K562 (cell line): ENCODE data around the gene CD55. TPM values are rescaled to one million over a fixed set of nuclear protein-coding genes. Genes with fewer than 3 reads are reported as not detected.

Experiments
- ARID1B ChIP-seq: fragments of 450-650 bp; IDR thresholded peaks from 2 replicates; pipeline ENCODE4 v1.6.1; 2016; ENCODE audit warnings: antibody characterized with exemption, mild to moderate bottlenecking, inconsistent platforms
- CTBP1 ChIP-seq: fragments of 450-650 bp; IDR thresholded peaks from 2 replicates; pipeline ENCODE4 v1.6.1; 2016; ENCODE audit warnings: borderline replicate concordance
- ELF4 ChIP-seq: fragments of 450-650 bp; formaldehyde crosslinking; IDR thresholded peaks from 2 replicates; pipeline ENCODE4 v1.4.0; 2022; ENCODE audit warnings: missing genetic modification characterization
- FOXK2 ChIP-seq, 2 experiments: fragments of 450-650 bp; IDR thresholded peaks in 1 of 2; conservative IDR thresholded peaks in 1 of 2; 2 replicates each; pipeline ENCODE4 v1.6.1; 2016; ENCODE audit warnings: low read depth in 2 of 2, mild to moderate bottlenecking in 1 of 2
- MBD2 ChIP-seq: sonication (generic); IDR thresholded peaks from 2 replicates; pipeline ENCODE4 v1.6.1; 2016; ENCODE audit warnings: low read depth, borderline replicate concordance
- NCOA4 ChIP-seq: fragments of 450-650 bp; IDR thresholded peaks from 2 replicates; pipeline ENCODE4 v1.6.1; 2018; ENCODE audit warnings: mild to moderate bottlenecking; ENCODE audit not compliant: partially characterized antibody
- NFRKB ChIP-seq: fragments of 450-650 bp; IDR thresholded peaks from 2 replicates; pipeline ENCODE4 v1.6.1; 2016; ENCODE audit warnings: low read depth
- PBX2 ChIP-seq, 2 experiments: IDR thresholded peaks in 1 of 2; conservative IDR thresholded peaks in 1 of 2; 2 replicates each; pipeline ENCODE4 v1.6.1; 2016; ENCODE audit warnings: low read depth in 2 of 2, mild to moderate bottlenecking in 1 of 2, missing compliant biosample characterization in 1 of 2, missing genetic modification characterization in 1 of 2, moderate library complexity in 1 of 2
- PTBP1 ChIP-seq: fragments of 200-400 bp; formaldehyde crosslinking; IDR thresholded peaks from 2 replicates; pipeline ENCODE4 v1.6.1; 2017; ENCODE audit warnings: low read depth, low read length
- SIRT6 ChIP-seq: IDR thresholded peaks from one replicate; pipeline ENCODE4 v1.6.1; 2012; ENCODE audit warnings: low read depth, mild to moderate bottlenecking, control low read depth, inconsistent platforms, low read length, moderate library complexity
- SPI1 ChIP-seq: IDR thresholded peaks from 2 replicates; pipeline ENCODE4 v1.6.1; 2011; ENCODE audit warnings: low read depth, low read length, control low read depth, borderline replicate concordance
- TAF9B ChIP-seq: fragments of 450-650 bp; IDR thresholded peaks from 2 replicates; pipeline ENCODE4 v1.6.1; 2018; ENCODE audit warnings: mild to moderate bottlenecking; ENCODE audit not compliant: partially characterized antibody
- TFE3 ChIP-seq: fragments of 450-650 bp; formaldehyde crosslinking; IDR thresholded peaks from 2 replicates; pipeline ENCODE4 v1.4.0; 2020; ENCODE audit warnings: mild to moderate bottlenecking, mixed read lengths
- THRB ChIP-seq: fragments of 450-650 bp; formaldehyde crosslinking; conservative IDR thresholded peaks from 2 replicates; pipeline ENCODE4 v1.4.0; 2022; ENCODE audit warnings: mild to moderate bottlenecking, missing genetic modification characterization
- ZBTB33 ChIP-seq: sonication (generic); formaldehyde crosslinking; IDR thresholded peaks from 2 replicates; pipeline ENCODE4 v1.8.1; 2023; ENCODE audit warnings: mild to moderate bottlenecking, missing genetic modification reagents
- ZNF274 ChIP-seq: IDR thresholded peaks from 2 replicates; pipeline ENCODE4 v1.6.1; 2011; ENCODE audit warnings: low read depth, mild to moderate bottlenecking, low read length, moderate library complexity, borderline replicate concordance
- ZNF586 ChIP-seq: fragments of 450-650 bp; formaldehyde crosslinking; conservative IDR thresholded peaks from 2 replicates; pipeline ENCODE4 v1.4.0; 2020; ENCODE audit warnings: mild to moderate bottlenecking, moderate library complexity
- polyA plus RNA-seq, 8 experiments: library from polyadenylated mRNA; depleted of rRNA in 4 of 8; stranded (reverse) in 5 of 8; unstranded in 3 of 8; fragments of >200 nt; fragmentation: Nextera tagmentation in 2 of 8; fragmentation: Illumina TruSeq in 1 of 8; extraction: Ambion mirVana in 2 of 8; extraction: Trizol in 1 of 8; gene quantifications; 2 replicates each; pipeline versions ENCODE4 v1.2.1 to v1.2.3, GENCODE V29; 2011 to 2014; ENCODE audit warnings: inconsistent platforms in 1 of 8, missing spikeins in 1 of 8
- total RNA-seq, 7 experiments: library from RNA; depleted of rRNA in 6 of 7; stranded (reverse); fragments of >200 nt in 6 of 7; fragmentation: Illumina TruSeq in 2 of 7; extraction: Trizol in 2 of 7; gene quantifications; 2 replicates each; pipeline versions ENCODE4 v1.2.1 to v1.2.3, GENCODE V29; 2011 to 2021; ENCODE audit warnings: low replicate concordance in 1 of 7

Gene CD55
- total and polyA plus RNA-seq, 9 of the 15 experiments (the other 6 are each of a cell fraction or from before 2014, with no cell fraction given), result 17.7 to 150 (median 97.0) TPM

DNA sequence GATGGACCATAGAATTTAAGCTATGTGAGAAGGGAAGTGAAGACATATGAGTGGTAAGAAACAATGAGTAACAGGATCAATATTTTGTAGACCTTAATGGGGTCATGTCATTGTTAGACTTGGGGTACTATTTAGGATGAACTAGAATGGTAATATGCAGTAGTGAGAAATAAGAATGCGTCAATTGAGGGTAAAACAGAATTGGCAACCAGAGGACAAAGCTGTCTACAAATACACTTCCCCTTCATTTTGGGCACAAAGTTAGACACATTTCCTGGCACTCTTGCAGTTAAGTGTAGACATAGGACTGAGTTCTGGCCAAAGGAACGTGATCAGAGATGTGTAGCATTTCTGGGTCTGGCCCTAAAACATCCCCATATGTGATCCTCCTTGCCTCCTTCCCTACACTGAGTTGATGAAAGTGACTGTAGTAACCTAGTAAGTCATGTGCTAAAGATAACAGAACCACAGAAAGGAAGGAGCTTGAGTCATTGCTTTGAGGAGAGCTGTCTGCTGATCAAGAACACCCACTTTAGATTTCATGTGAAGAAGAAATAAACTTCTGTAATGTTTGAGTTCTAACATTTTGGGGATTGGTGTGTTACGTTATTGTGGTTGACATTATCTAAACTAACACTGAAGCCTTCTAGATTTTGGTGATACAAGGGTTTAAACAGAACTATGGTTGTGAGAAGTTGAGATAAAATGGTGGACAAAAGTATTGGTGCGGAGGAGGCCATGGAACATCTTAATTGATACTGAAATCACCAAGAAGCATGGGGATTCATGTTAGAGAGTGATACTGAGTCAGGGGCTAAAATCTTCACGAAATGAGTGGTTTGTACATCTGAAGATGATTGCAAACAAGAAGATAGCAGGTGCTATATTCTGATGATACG is 41.7 kb downstream of the CD55 start (continued):
- TF ChIP-seq TFE3 (no peak), NCOA4 (no peak), SIRT6 (no peak), ARID1B (peak; percentile 78), PBX2 (CRISPR knock-in tag; IDR thresholded peaks at IDR 0.05; ENCODE audit: low read depth) (no peak), PBX2 (tag; conservative IDR thresholded peaks at IDR 0.05; ENCODE audit: low read depth) (0 out of 2 replicates have a peak, but pooled peaks have one; percentile 21), PTBP1 (no peak), FOXK2 (conservative IDR thresholded peaks at IDR 0.05 in 1 of 2, IDR thresholded peaks at IDR 0.05 in 1 of 2; ENCODE audit: low read depth in 2 of 2) (0 out of 4 replicates have a peak, but pooled peaks have one; percentile 30 to 34), SPI1 (no peak), CTBP1 (peak; percentile 73), NFRKB (peak; percentile 5; the same call in 1 of the 2 replicates), ZNF586 (no peak), TAF9B (no peak), ZNF274 (no peak), THRB (no peak; the same call in 1 of the 2 replicates), ELF4 (peak; percentile 15; the same call in 1 of the 2 replicates), ZBTB33 (no peak), MBD2 (no peak)
